CD4-positive, alpha-beta T cell treated with Interleukin-17A for 4 hours (primary cell): ENCODE results near the gene DGKD.
A peak's percentile ranks its signal among the peaks of the same experiment; 100 is the strongest.
"Not testable (repeated sequence)": the region's sequence is repeated elsewhere in the genome, so short reads cannot be mapped to it uniquely, and the experiment has no call there.

ENCODE experiments used
- DNase-seq: peaks from one replicate; pipeline ENCODE4 v3.0.0-alpha.2; 2020; ENCODE audit warnings: mixed read lengths

The DGKD gene

GRCh38 chr2:233353769-233354499 lies at the start of gene DGKD:
DGKD (plus strand) TSS chr2:233354494; CDS start chr2:233354519, 25 bp downstream.
- DNase-seq, result peak; percentile 81

GRCh38 chr2:233307565-233307964 lies 46.7 kb upstream of the DGKD start, which contains the start of gene SAG:
SAG (plus strand) TSS chr2:233307816; CDS start chr2:233309190, 1,374 bp downstream.
- DNase-seq, result no peak

- no peak for DNase-seq
Measured at GRCh38 chr2:233311241-233311926, 42.9 kb upstream of the DGKD start.

GRCh38 chr2:233312874-233313273 lies 41.4 kb upstream of the DGKD start:
- DNase-seq, result no peak

- DNase-seq, result no peak
Measured at GRCh38 chr2:233314180-233314925, 39.9 kb upstream of the DGKD start.

- no peak for DNase-seq
Measured at GRCh38 chr2:233317196-233317943, 36.9 kb upstream of the DGKD start.

GRCh38 chr2:233319256-233319655 lies 35.0 kb upstream of the DGKD start:
- DNase-seq, result no peak

GRCh38 chr2:233320470-233320869 lies 33.8 kb upstream of the DGKD start:
- DNase-seq, result no peak

GRCh38 chr2:233321166-233321565 lies 33.1 kb upstream of the DGKD start:
- DNase-seq, result no peak

GRCh38 chr2:233323851-233324250 lies 30.4 kb upstream of the DGKD start:
- DNase-seq, result no peak

GRCh38 chr2:233325256-233325655 lies 29.0 kb upstream of the DGKD start:
- DNase-seq, result no peak

- no peak for DNase-seq
Measured at GRCh38 chr2:233325814-233326213, 28.5 kb upstream of the DGKD start.

- DNase-seq, result no peak
Measured at GRCh38 chr2:233326500-233326899, 27.8 kb upstream of the DGKD start.

- no peak for DNase-seq
Measured at GRCh38 chr2:233328922-233329321, 25.4 kb upstream of the DGKD start.

- no peak for DNase-seq
Measured at GRCh38 chr2:233329489-233330135, 24.7 kb upstream of the DGKD start.

GRCh38 chr2:233331536-233331935 lies 22.8 kb upstream of the DGKD start:
- peak; percentile 84 for DNase-seq

GRCh38 chr2:233332125-233332524 lies 22.2 kb upstream of the DGKD start:
- DNase-seq, result no peak

GRCh38 chr2:233334915-233335314 lies 19.4 kb upstream of the DGKD start:
- DNase-seq, result no peak

- not testable (repeated sequence) for DNase-seq
Measured at GRCh38 chr2:233336091-233336490, 18.2 kb upstream of the DGKD start.

- DNase-seq, result no peak
Measured at GRCh38 chr2:233336541-233336940, 17.8 kb upstream of the DGKD start.

- no peak for DNase-seq
Measured at GRCh38 chr2:233338046-233338445, 16.2 kb upstream of the DGKD start.

- no peak for DNase-seq
Measured at GRCh38 chr2:233338812-233339368, 15.4 kb upstream of the DGKD start.
